ENCODE results near the gene PPP1R16B. TPM values are rescaled to one million over a fixed set of nuclear protein-coding genes. Genes with fewer than 3 reads are reported as not detected.
A peak's percentile ranks its signal among the peaks of the same experiment; 100 is the strongest.
"Not testable (repeated sequence)": the region's sequence is repeated elsewhere in the genome, so short reads cannot be mapped to it uniquely, and the experiment has no call there.

The PPP1R16B gene
- total RNA-seq, 2 donors from 2014 or later: 143 to 184 TPM

- no peaks in the 10 kb centered on the region for H3K27me3 Mint-ChIP-seq (ENCODE audit: low read depth)
- peaks cover 11% of the 10 kb centered on the region for H3K4me1 Mint-ChIP-seq (ENCODE audit: low read depth)
- DNase-seq: no peak
- no peak overlapping the region for H3K27ac Mint-ChIP-seq
- ATAC-seq (replicated peaks in 1 of 2): no peak
- H3K9me3 Mint-ChIP-seq: no peaks in the 10 kb centered on the region
- no peak overlapping the region for H3K4me3 Mint-ChIP-seq
- peaks cover 0 to 9% of the 10 kb centered on the region in 2 donors for H3K36me3 Mint-ChIP-seq (ENCODE audit: insufficient read depth in 2 of 2)
Measured at GRCh38 chr20:38957235-38957876, 151.9 kb downstream of the PPP1R16B start.

DNA sequence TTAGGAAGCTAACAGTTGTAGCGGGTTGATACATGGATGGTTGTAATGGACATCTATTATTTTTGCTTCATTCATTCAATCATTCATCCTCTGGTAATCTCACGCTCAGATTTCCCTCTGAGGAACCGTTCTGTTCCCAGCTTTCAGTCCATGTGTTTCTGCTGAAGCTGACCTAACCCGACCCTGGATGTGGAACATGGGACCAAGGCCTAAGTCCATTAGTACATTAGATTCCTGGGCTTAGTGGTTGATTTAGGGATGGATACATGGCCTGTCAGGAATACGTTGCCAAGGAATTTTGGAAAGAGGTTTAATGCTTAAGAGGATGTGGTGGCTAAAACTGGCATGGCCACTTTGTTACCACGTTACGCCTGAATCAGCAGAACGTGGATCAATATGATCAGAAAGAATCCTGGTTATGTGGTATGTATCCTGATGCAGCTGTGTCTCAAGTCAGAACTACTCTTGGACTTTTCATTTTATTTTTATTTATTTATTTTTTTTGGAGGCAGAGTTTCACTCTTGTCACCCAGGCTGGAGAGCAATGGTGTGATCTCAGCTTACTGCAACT lies 152.5 kb downstream of the PPP1R16B start:
- Mint-ChIP-seq H3K27me3 (ENCODE audit: low read depth) (no peaks in the 10 kb centered on the region), H3K4me3 (no peak overlapping the region), H3K27ac (no peak overlapping the region), H3K9me3 (no peaks in the 10 kb centered on the region), H3K4me1 (ENCODE audit: low read depth) (peaks cover 16% of the 10 kb centered on the region), H3K36me3 (ENCODE audit: insufficient read depth in 2 of 2) (peaks cover 0 to 7% of the 10 kb centered on the region in 2 donors)
- DNase-seq: no peak
- ATAC-seq (replicated peaks in 1 of 2): no peak

GRCh38 chr20:38960187-38960687 lies 154.7 kb downstream of the PPP1R16B start:
- H3K9me3 Mint-ChIP-seq; H3K27me3 Mint-ChIP-seq (ENCODE audit: low read depth); H3K4me3 Mint-ChIP-seq; ATAC-seq (replicated peaks in 1 of 2); H3K27ac Mint-ChIP-seq; DNase-seq: not testable (repeated sequence)
- peaks cover 0 to 10% of the 10 kb centered on the region in 2 donors for H3K36me3 Mint-ChIP-seq (ENCODE audit: insufficient read depth in 2 of 2)
- H3K4me1 Mint-ChIP-seq (ENCODE audit: low read depth): peaks cover 38% of the 10 kb centered on the region

GRCh38 chr20:38961530-38962043 lies 156.1 kb downstream of the PPP1R16B start:
- DNase-seq: peak; percentile 14 to 34
- ATAC-seq (replicated peaks in 1 of 2): no peak
- peak overlapping the region; percentile 88 to 99 for H3K4me3 Mint-ChIP-seq
- no peaks in the 10 kb centered on the region for H3K9me3 Mint-ChIP-seq
- peaks cover 0 to 10% of the 10 kb centered on the region in 2 donors for H3K36me3 Mint-ChIP-seq (ENCODE audit: insufficient read depth in 2 of 2)
- H3K4me1 Mint-ChIP-seq (ENCODE audit: low read depth): peaks cover 44% of the 10 kb centered on the region
- H3K27me3 Mint-ChIP-seq (ENCODE audit: low read depth): no peaks in the 10 kb centered on the region
- peak overlapping the region; percentile 99 for H3K27ac Mint-ChIP-seq

- no peaks in the 10 kb centered on the region for H3K27me3 Mint-ChIP-seq (ENCODE audit: low read depth)
- DNase-seq: peak; percentile 99 to 100
- H3K9me3 Mint-ChIP-seq: no peaks in the 10 kb centered on the region
- peak; percentile 99 for ATAC-seq (replicated peaks in 1 of 2)
- H3K4me3 Mint-ChIP-seq: peak within 1 kb of the TSS; percentile 88 to 99
- H3K4me1 Mint-ChIP-seq (ENCODE audit: low read depth): peaks cover 44% of the 10 kb centered on the region
- H3K27ac Mint-ChIP-seq: peak within 1 kb of the TSS; percentile 99
- peaks cover 0 to 10% of the 10 kb centered on the region in 2 donors for H3K36me3 Mint-ChIP-seq (ENCODE audit: insufficient read depth in 2 of 2)
Measured at GRCh38 chr20:38962044-38962927, 156.8 kb downstream of the PPP1R16B start, which contains the start of gene DHX35. Gene DHX35 (plus strand): TSS chr20:38962344. CDS start chr20:38962368, 24 bp downstream.

GRCh38 chr20:38962928-38963401 lies 157.5 kb downstream of the PPP1R16B start:
- DNase-seq: no peak
- Mint-ChIP-seq H3K27ac (peak overlapping the region; percentile 95), H3K27me3 (ENCODE audit: low read depth) (no peaks in the 10 kb centered on the region), H3K4me1 (ENCODE audit: low read depth) (peaks cover 44% of the 10 kb centered on the region), H3K4me3 (peak overlapping the region; percentile 88 to 99), H3K9me3 (no peaks in the 10 kb centered on the region), H3K36me3 (ENCODE audit: insufficient read depth in 2 of 2) (peaks cover 0 to 10% of the 10 kb centered on the region in 2 donors)
- no peak for ATAC-seq (replicated peaks in 1 of 2)

DNA sequence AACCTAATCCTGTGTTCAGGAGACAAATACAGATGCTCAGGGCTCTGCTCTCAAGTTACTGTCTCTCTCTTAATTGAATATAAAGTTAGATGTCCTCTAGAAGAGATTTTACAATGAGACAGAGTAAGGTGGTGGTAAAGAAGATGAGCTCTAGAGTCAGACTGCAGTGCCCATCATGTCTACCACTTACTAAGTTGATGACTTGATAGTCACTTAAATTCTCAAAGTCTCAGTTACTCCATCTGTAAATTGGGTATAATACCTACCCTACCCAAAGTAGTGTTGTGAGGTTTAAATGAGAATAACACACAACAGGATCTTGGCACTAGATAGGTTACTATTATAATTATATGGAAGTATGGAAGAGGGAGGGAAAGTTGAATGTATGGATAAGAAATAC lies 158.2 kb downstream of the PPP1R16B start:
- Mint-ChIP-seq H3K27ac (peak overlapping the region; percentile 38), H3K9me3 (no peaks in the 10 kb centered on the region), H3K36me3 (ENCODE audit: insufficient read depth in 2 of 2) (peaks cover 0 to 10% of the 10 kb centered on the region in 2 donors), H3K4me3 (peak overlapping the region in 1 of 2 donors; percentile 99), H3K4me1 (ENCODE audit: low read depth) (peaks cover 44% of the 10 kb centered on the region), H3K27me3 (ENCODE audit: low read depth) (no peaks in the 10 kb centered on the region)
- ATAC-seq (replicated peaks in 1 of 2) (no peak), DNase-seq (no peak)

GRCh38 chr20:38965264-38965663 lies 159.8 kb downstream of the PPP1R16B start:
- Mint-ChIP-seq H3K4me1 (ENCODE audit: low read depth) (peaks cover 44% of the 10 kb centered on the region), H3K27ac (no peak overlapping the region), H3K36me3 (ENCODE audit: insufficient read depth in 2 of 2) (peaks cover 0 to 12% of the 10 kb centered on the region in 2 donors), H3K9me3 (no peaks in the 10 kb centered on the region), H3K27me3 (ENCODE audit: low read depth) (no peaks in the 10 kb centered on the region), H3K4me3 (no peak overlapping the region)
- no peak for ATAC-seq (replicated peaks in 1 of 2)
- no peak for DNase-seq

GRCh38 chr20:38968090-38968489 lies 162.6 kb downstream of the PPP1R16B start:
- DNase-seq: no peak
- no peak for ATAC-seq (replicated peaks in 1 of 2)

DNA sequence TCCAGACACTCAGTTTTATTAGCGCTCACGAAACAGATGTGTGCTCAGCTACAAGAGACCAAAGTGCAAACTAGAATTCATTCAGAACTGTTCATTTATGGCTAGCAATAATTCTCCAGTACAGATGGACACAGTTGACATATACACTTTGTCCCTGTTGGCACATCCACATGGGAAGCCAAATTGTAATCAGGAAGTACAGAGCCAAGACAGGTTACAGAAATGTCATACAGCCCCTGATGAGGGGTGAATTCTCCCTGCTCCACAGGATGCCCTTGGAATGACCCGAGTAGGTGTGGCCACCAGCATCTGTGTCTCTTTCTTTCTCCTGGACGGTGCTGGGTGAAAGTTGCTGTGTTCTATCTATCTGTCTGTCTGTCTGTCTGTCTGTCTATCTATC lies 164.2 kb downstream of the PPP1R16B start:
- ATAC-seq (replicated peaks in 1 of 2): no peak
- H3K27ac Mint-ChIP-seq: no peak overlapping the region
- H3K36me3 Mint-ChIP-seq (ENCODE audit: insufficient read depth in 2 of 2): peaks cover 4 to 13% of the 10 kb centered on the region in 2 donors
- no peaks in the 10 kb centered on the region for H3K27me3 Mint-ChIP-seq (ENCODE audit: low read depth)
- H3K4me1 Mint-ChIP-seq (ENCODE audit: low read depth): peaks cover 20% of the 10 kb centered on the region
- no peak for DNase-seq
- H3K4me3 Mint-ChIP-seq: no peak overlapping the region
- no peaks in the 10 kb centered on the region for H3K9me3 Mint-ChIP-seq

More at GRCh38 chr20:38968090-38968489, 162.6 kb downstream of the PPP1R16B start:
- H3K4me1 Mint-ChIP-seq (ENCODE audit: low read depth): peaks cover 27% of the 10 kb centered on the region
- no peak overlapping the region for H3K27ac Mint-ChIP-seq
- no peaks in the 10 kb centered on the region for H3K9me3 Mint-ChIP-seq
- H3K4me3 Mint-ChIP-seq: no peak overlapping the region
- no peaks in the 10 kb centered on the region for H3K27me3 Mint-ChIP-seq (ENCODE audit: low read depth)
- H3K36me3 Mint-ChIP-seq (ENCODE audit: insufficient read depth in 2 of 2): peaks cover 2 to 14% of the 10 kb centered on the region in 2 donors

- Mint-ChIP-seq H3K27me3 (ENCODE audit: low read depth) (no peaks in the 10 kb centered on the region), H3K9me3 (no peaks in the 10 kb centered on the region), H3K27ac (peak overlapping the region; percentile 86), H3K4me1 (ENCODE audit: low read depth) (peaks cover 14% of the 10 kb centered on the region), H3K36me3 (ENCODE audit: insufficient read depth in 2 of 2) (peaks cover 4 to 11% of the 10 kb centered on the region in 2 donors), H3K4me3 (no peak overlapping the region)
- ATAC-seq (replicated peaks in 1 of 2) (peak in 1 of 2 donors; percentile 76), DNase-seq (no peak)
Measured at GRCh38 chr20:38970302-38970701, 164.8 kb downstream of the PPP1R16B start.

All from activated T-cell treated with anti-CD3 and anti-CD28 coated beads, Interleukin-2, amount 50 U/mL, for 72 hours (primary cell).